Measurements from ENCODE around the gene TMEM140.

- TF ChIP-seq, protein P1, sequence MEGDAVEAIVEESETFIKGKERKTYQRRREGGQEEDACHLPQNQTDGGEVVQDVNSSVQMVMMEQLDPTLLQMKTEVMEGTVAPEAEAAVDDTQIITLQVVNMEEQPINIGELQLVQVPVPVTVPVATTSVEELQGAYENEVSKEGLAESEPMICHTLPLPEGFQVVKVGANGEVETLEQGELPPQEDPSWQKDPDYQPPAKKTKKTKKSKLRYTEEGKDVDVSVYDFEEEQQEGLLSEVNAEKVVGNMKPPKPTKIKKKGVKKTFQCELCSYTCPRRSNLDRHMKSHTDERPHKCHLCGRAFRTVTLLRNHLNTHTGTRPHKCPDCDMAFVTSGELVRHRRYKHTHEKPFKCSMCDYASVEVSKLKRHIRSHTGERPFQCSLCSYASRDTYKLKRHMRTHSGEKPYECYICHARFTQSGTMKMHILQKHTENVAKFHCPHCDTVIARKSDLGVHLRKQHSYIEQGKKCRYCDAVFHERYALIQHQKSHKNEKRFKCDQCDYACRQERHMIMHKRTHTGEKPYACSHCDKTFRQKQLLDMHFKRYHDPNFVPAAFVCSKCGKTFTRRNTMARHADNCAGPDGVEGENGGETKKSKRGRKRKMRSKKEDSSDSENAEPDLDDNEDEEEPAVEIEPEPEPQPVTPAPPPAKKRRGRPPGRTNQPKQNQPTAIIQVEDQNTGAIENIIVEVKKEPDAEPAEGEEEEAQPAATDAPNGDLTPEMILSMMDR (IDR thresholded peaks at IDR 0.05; ENCODE audit: insufficient read depth, low read depth, low read length) = no peak
- no peak for TF ChIP-seq EZH2 (IDR thresholded peaks at IDR 0.05; ENCODE audit: insufficient read depth, low read length)
Measured at GRCh38 chr7:135160098-135160857, 12.4 kb downstream of the TMEM140 start.

Data from astrocyte (in vitro differentiated cells and primary cell).